ENCODE measurements around the gene ANKS1B.
A peak's percentile ranks its signal among the peaks of the same experiment; 100 is the strongest.

ANKS1B gene

GRCh38 chr12:98740751-98741150, 1244.0 kb downstream of the ANKS1B start:
- FAIRE-seq, result no peak
- DNase-seq (ENCODE audit: low spot score), result no peak

- FAIRE-seq (no peak), DNase-seq (ENCODE audit: low spot score) (no peak)
Measured at GRCh38 chr12:98738539-98738938, 1246.2 kb downstream of the ANKS1B start.

GRCh38 chr12:98738002-98738401, 1246.7 kb downstream of the ANKS1B start:
- FAIRE-seq, result no peak

DNA sequence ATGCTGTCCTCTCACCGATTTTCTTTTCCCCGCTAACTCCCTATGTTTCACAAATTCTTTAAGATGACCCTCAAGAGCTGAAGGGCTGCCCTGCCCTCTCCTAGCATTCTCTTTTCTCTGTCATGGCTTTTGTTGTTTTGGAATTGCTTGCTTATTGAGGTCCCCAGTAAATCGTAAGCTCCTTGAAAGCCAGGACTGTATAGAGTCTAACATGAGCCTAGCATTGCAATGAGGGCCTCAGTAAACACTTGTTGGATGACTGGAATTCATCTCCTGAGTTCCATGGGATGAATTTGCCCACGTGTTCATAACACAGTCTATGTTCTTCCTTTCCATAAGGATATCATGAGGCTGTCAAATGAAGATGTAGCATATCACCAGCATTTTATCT, 1247.4 kb downstream of the ANKS1B start:
- no peak for DNase-seq (ENCODE audit: low spot score)
- FAIRE-seq, result no peak

More at GRCh38 chr12:98738002-98738401, 1246.7 kb downstream of the ANKS1B start:
- DNase-seq (ENCODE audit: low spot score), result no peak

GRCh38 chr12:98736352-98737321, 1248.1 kb downstream of the ANKS1B start:
- FAIRE-seq (no peak), DNase-seq (ENCODE audit: low spot score) (no peak)

- no peak for DNase-seq (ENCODE audit: low spot score)
- FAIRE-seq, result no peak
Measured at GRCh38 chr12:98735821-98736220, 1248.9 kb downstream of the ANKS1B start.

GRCh38 chr12:98733667-98734350, 1250.9 kb downstream of the ANKS1B start:
- FAIRE-seq, result no peak

GRCh38 chr12:98730412-98730811, 1254.3 kb downstream of the ANKS1B start:
- DNase-seq (ENCODE audit: low spot score) (no peak), FAIRE-seq (no peak)

More at GRCh38 chr12:98733667-98734350, 1250.9 kb downstream of the ANKS1B start:
- DNase-seq (ENCODE audit: low spot score), result no peak

DNA sequence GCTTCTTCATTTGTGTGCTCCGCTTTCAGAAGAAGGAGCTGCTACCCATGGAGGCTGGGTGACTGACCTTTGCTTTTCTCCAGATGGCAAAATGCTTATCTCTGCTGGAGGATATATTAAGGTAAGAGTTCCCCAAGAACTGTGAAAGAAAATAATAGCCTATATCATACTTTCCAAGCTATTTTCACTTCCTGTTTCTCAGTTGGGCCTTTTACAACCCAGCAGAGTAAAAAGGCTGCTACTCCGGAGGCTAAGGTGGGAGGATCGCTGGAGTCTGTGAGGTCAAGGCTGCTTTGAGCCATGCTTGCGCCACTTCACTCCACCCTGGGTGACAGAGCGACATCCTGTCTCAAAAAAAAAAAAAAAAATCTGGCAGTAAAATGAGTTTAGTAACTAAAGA, 1257.5 kb downstream of the ANKS1B start:
- no peak for FAIRE-seq
- DNase-seq (ENCODE audit: low spot score), result no peak

DNA sequence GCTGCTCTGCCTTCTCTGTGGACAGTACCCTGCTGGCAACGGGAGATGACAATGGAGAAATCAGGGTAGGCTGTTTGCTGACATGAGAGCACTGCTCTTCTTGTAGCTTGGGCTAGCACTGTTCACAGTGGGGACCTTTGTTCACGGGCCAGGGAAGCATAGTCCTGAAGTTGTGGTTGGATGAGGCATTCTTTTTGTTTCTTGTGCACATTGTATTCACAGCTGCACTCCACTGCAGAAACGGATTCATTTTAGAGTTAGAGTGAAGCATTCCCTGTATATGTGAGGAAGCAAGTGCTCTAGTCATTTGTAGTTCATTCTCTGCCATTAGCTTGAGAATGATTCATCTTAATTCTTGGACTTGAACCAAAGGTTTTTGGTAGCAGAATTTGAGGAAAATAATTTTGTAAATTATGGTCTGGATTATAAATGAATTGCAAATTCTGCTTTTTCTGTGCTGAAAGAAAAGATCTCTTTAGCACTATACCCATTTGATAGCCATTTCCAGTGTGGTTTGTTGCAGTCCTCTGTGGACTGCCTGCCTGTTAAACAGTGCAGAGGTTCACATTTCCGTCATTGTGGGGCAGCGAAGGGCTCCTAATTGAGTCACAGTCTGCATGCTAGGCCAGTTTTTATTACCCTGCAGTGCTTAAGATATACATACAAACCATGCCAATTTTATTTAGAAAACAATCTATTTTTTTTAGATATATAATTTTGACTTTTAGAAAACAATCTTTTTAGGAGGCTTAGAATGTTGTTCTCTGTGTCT, 1259.1 kb downstream of the ANKS1B start:
- peak; percentile 20 for DNase-seq (ENCODE audit: low spot score)
- no peak for FAIRE-seq

- DNase-seq (ENCODE audit: low spot score) (no peak), FAIRE-seq (no peak)
Measured at GRCh38 chr12:98724384-98725155, 1260.2 kb downstream of the ANKS1B start.

- FAIRE-seq, result no peak
- DNase-seq (ENCODE audit: low spot score), result no peak
Measured at GRCh38 chr12:98721204-98721702, 1263.5 kb downstream of the ANKS1B start.

DNA sequence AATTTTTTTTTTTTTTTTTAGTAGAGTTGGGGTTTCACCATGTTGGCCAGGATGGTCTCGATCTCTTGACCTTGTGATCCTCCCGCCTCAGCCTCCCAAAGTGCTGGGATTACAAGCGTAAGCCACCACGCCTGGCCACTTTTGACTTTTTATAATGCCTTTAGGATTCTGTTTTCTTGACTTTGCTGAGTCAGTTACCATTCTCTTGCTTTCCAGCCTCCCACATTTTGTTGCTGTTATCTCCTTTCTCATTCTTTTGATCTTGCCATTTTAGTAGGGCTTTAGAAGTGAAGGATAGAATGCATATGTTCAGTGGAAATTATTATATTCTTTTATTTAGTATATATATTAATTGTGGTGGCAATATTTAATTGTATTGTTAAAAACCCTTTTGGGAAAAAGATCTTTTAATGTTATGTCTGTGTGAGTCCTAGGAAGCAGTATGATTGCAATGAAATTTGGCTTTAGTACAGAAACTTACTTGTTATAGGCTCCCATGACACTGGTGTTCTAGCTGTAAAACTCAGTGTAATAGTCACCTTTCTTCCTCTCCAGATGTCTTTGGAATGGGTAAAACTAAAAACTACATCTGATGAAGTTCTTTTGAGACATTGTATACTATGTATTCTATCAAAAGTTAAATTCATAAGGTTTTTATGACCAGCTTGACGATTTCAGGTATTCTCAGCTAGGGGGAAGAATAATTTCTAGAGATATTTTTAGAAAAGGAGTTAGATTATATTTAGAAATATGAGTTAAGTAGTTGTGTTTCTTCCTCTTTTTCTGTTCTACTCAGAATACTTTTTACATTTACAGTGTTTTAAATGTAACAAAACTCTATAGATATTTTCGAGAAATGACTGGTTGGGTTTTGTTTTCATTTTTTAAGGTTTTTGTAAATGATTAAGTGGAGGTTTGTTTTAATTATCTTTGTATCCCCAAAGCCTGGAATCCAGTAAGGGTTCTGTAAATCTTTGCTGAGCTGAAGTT, 1264.9 kb downstream of the ANKS1B start:
- no peak for FAIRE-seq
- DNase-seq (ENCODE audit: low spot score), result no peak

GRCh38 chr12:98714426-98714825, 1270.3 kb downstream of the ANKS1B start:
- FAIRE-seq (no peak), DNase-seq (ENCODE audit: low spot score) (no peak)

DNA sequence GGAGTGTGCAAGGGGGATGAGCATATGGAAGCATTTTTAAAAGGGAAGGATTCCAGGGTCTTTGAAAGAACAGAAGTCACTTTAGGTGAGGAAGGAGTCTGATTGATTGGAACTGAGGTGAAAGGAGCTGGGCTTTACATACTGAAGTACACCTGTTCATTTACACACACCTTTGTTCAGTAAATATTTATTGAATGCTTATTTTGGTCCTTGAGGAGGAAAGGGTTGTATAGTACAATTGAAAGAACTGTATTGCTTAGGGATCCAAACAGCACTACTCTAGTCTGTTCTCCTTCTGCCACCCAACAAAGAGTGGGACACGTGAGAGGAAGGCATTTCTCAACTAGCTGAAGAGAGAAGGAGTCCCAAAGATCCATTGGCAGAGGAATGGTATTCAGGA, 1275.7 kb downstream of the ANKS1B start:
- FAIRE-seq (no peak), DNase-seq (ENCODE audit: low spot score) (no peak)

DNA sequence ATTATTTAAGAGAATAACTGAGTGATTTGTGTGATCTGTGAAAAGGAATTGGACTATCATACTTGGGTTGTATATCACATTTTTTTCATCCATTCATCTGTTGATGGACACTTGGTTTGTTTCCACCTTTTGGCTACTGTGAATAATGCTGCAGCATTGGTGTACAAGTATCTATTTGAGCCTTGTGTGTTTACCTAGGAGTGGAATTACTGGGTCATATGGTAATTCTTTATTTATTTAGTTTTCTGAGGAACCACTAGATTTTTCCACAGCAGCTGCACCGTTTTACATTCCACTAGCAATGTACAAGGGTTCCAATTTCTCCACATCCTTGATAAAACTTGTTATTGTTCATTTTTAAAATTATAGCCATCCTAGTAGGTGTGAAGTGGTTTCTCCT, 1283.6 kb downstream of the ANKS1B start:
- no peak for DNase-seq (ENCODE audit: low spot score)

GRCh38 chr12:98699586-98699985, 1285.2 kb downstream of the ANKS1B start:
- no peak for DNase-seq (ENCODE audit: low spot score)
- no peak for FAIRE-seq

More for the DNA sequence above, 1283.6 kb downstream of the ANKS1B start:
- no peak for FAIRE-seq

GRCh38 chr12:98698603-98699463, 1285.9 kb downstream of the ANKS1B start:
- FAIRE-seq (no peak), DNase-seq (ENCODE audit: low spot score) (peak; percentile 46)

Measured in urothelium cell line (cell line).